HCT116 (cell line): Measurements from ENCODE around the gene SIN3A. TPM values are rescaled to one million over a fixed set of nuclear protein-coding genes. Genes with fewer than 3 reads are reported as not detected.
A peak's percentile ranks its signal among the peaks of the same experiment; 100 is the strongest.

ENCODE experiments used
- ATAC-seq: fragments of 200-7000 bp; cut with Tn5 transposase; 2 replicates; pipeline ENCODE4 v1.9.1; 2020; ENCODE audit warnings: mild to moderate bottlenecking, moderate library complexity
- BruUV-seq: library from RNA; stranded (reverse); fragments of 400-500 nt; replicated peaks from 2 replicates; lab custom pipeline; 2021; lab: Mats Ljungman, UMichigan
- CTCF ChIA-PET: fragments of 300-600 bp; sonication (Branson Sonifier 250); formaldehyde crosslinking; loops from one replicate; lab custom pipeline; 2021; ENCODE audit warnings: antibody characterized with exemption; lab: Charles Lee
- POLR2A ChIA-PET: fragments of 300-600, 350-600 bp; sonication (Branson Sonifier 250); formaldehyde crosslinking; loops from one replicate; lab custom pipeline; 2021; ENCODE audit warnings: antibody characterized with exemption; lab: Charles Lee
- RAD21 ChIA-PET, 2 experiments: fragments of 300-600 bp; sonication (Branson Sonifier 250); formaldehyde crosslinking; loops; one replicate each; lab custom pipeline; 2023; ENCODE audit warnings: low total read pairs in 2 of 2; ENCODE audit not compliant: uncharacterized antibody in 2 of 2, unreplicated experiment in 2 of 2, low non-redundant PET in 1 of 2; lab: Charles Lee
- DNase-seq: peaks from one replicate; pipeline ENCODE4 v3.0.0-alpha.2; 2010; ENCODE audit warnings: low read depth, low spot score
- H2AFZ ChIP-seq: fragments of 200-600 bp; shearing (Covaris generic), sonication (generic); 2 replicates; pipeline ENCODE4 v1.6.1; 2017; ENCODE audit warnings: low read depth, mixed run types, mixed read lengths, antibody characterized with exemption, low read length; ENCODE audit not compliant: poor library complexity, severe bottlenecking
- H3K27ac ChIP-seq: 2 replicates; pipeline ENCODE4 v1.5.1; 2012; ENCODE audit warnings: low read depth, low read length
- H3K27me3 ChIP-seq: fragments of 200-600 bp; sonication (generic); 2 replicates; pipeline ENCODE4 v1.6.1; 2016; ENCODE audit warnings: mixed run types, low read length, mixed read lengths; ENCODE audit not compliant: insufficient read depth
- H3K36me3 ChIP-seq, 2 experiments: fragments of 200-500 bp in 1 of 2; fragments of 200-600 bp in 1 of 2; sonication (Bioruptor generic) in 1 of 2; sonication (generic) in 1 of 2; 2 replicates each; pipeline versions ENCODE4 v1.5.1 to v1.6.1; 2014 to 2016; ENCODE audit warnings: low read length in 2 of 2, inconsistent platforms in 1 of 2, mixed read lengths in 1 of 2, mixed run types in 1 of 2; ENCODE audit not compliant: insufficient read depth in 2 of 2, control insufficient read depth in 1 of 2
- H3K4me1 ChIP-seq, 2 experiments: fragments of 200-600 bp in 1 of 2; sonication (generic) in 1 of 2; 2 replicates each; pipeline versions ENCODE4 v1.5.1 to v1.6.1; 2012 to 2017; ENCODE audit warnings: low read length in 2 of 2, inconsistent platforms in 1 of 2, mild to moderate bottlenecking in 1 of 2, mixed read lengths in 1 of 2, mixed run types in 1 of 2, moderate library complexity in 1 of 2; ENCODE audit not compliant: insufficient read depth in 2 of 2, control insufficient read depth in 1 of 2
- H3K4me2 ChIP-seq: fragments of 200-600 bp; sonication (generic); 2 replicates; pipeline ENCODE4 v1.6.1; 2017; ENCODE audit warnings: mixed run types, low read length, mixed read lengths
- H3K4me3 ChIP-seq, 2 experiments: fragments of 200-600 bp in 1 of 2; sonication (generic) in 1 of 2; replicated peaks in 1 of 2; 2 replicates each; pipeline ENCODE4 v1.5.1; 2011 to 2016; ENCODE audit warnings: low read length in 2 of 2, control low read depth in 1 of 2, low read depth in 1 of 2, mild to moderate bottlenecking in 1 of 2, mixed read lengths in 1 of 2, mixed run types in 1 of 2
- H3K79me2 ChIP-seq: fragments of 200-600 bp; sonication (generic); 2 replicates; pipeline ENCODE4 v1.6.1; 2017; ENCODE audit warnings: mild to moderate bottlenecking, mixed run types, low read length, moderate library complexity, mixed read lengths; ENCODE audit not compliant: insufficient read depth
- H3K9ac ChIP-seq: fragments of 200-600 bp; sonication (generic); 2 replicates; pipeline ENCODE4 v1.6.1; 2016; ENCODE audit warnings: low read length, mixed read lengths
- H3K9me2 ChIP-seq: fragments of 200-600 bp; sonication (generic), shearing (Covaris generic); 2 replicates; pipeline ENCODE4 v1.6.1; 2017; ENCODE audit warnings: mixed run types, mild to moderate bottlenecking, moderate library complexity; ENCODE audit not compliant: insufficient read depth
- H3K9me3 ChIP-seq, 2 experiments: fragments of 200-500 bp in 1 of 2; fragments of 200-600 bp in 1 of 2; sonication (Bioruptor generic) in 1 of 2; sonication (generic) in 1 of 2; 2 replicates each; pipeline ENCODE4 v1.6.1; 2014 to 2017; ENCODE audit warnings: low read length in 2 of 2, mixed read lengths in 2 of 2, inconsistent platforms in 1 of 2, low read depth in 1 of 2, mild to moderate bottlenecking in 1 of 2, mixed run types in 1 of 2, moderate library complexity in 1 of 2; ENCODE audit not compliant: control insufficient read depth in 1 of 2, insufficient read depth in 1 of 2
- H4K20me1 ChIP-seq: fragments of 200-600 bp; sonication (generic), shearing (Covaris generic); 2 replicates; pipeline ENCODE4 v1.6.1; 2017; ENCODE audit warnings: mixed run types, mild to moderate bottlenecking, moderate library complexity; ENCODE audit not compliant: insufficient read depth
- ATF3 ChIP-seq: IDR thresholded peaks from 2 replicates; pipeline ENCODE4 v1.6.1; 2012
- CTCF ChIP-seq, 3 experiments: fragments of 200-600 bp in 1 of 3; sonication (generic) in 1 of 3; IDR thresholded peaks in 2 of 3; conservative IDR thresholded peaks in 1 of 3; 2 replicates each; pipeline ENCODE4 v1.5.1; 2012 to 2017; ENCODE audit warnings: low read depth in 2 of 3, low read length in 2 of 3, antibody characterized with exemption in 1 of 3, borderline replicate concordance in 1 of 3, control low read depth in 1 of 3, mild to moderate bottlenecking in 1 of 3, mixed read lengths in 1 of 3, mixed run types in 1 of 3, moderate library complexity in 1 of 3; ENCODE audit not compliant: insufficient read depth in 1 of 3
- EGR1 ChIP-seq: IDR thresholded peaks from 2 replicates; pipeline ENCODE4 v1.6.1; 2012; ENCODE audit warnings: low read depth
- EZH2 ChIP-seq: fragments of 200-600 bp; sonication (generic); IDR thresholded peaks from 2 replicates; pipeline ENCODE4 v1.6.1; 2017; ENCODE audit warnings: antibody characterized with exemption, mixed run types
- FOSL1 ChIP-seq: IDR thresholded peaks from 2 replicates; pipeline ENCODE4 v1.6.1; 2012; ENCODE audit warnings: low read depth
- SP1 ChIP-seq: IDR thresholded peaks from 2 replicates; pipeline ENCODE4 v1.6.1; 2012; ENCODE audit warnings: low read depth
- YY1 ChIP-seq: IDR thresholded peaks from 2 replicates; pipeline ENCODE4 v1.6.1; 2011; ENCODE audit warnings: low read length, low read depth, moderate library complexity, mild to moderate bottlenecking; ENCODE audit not compliant: insufficient replicate concordance; ENCODE audit errors: extremely low read depth
- ZBTB33 ChIP-seq: IDR thresholded peaks from 2 replicates; pipeline ENCODE4 v1.6.1; 2011; ENCODE audit warnings: mild to moderate bottlenecking, low read length, moderate library complexity; ENCODE audit not compliant: insufficient replicate concordance; ENCODE audit errors: extremely low read depth
- intact Hi-C: fragments of 100-400 bp; cut with micrococcal nuclease; formaldehyde crosslinking; loops from 2 replicates; pipeline ENCODE4 v1.10.0; 2022
- total RNA-seq: library from RNA; stranded (reverse); gene quantifications from one replicate; pipeline ENCODE4 v1.2.1, GENCODE V29; 2021; ENCODE audit not compliant: unreplicated experiment

Gene SIN3A
- total RNA-seq, 1 experiment from 2014 or later = 70.1 TPM

GRCh38 chr15:75327005-75327404 is 124.5 kb downstream of the SIN3A start:
- CTCF ChIA-PET = no interaction called here
- intact Hi-C loops = loop anchor here (2.0 kb wide), 1 partner anchor 20 kb away; the partner anchor contains the start of gene NEIL1

More at GRCh38 chr15:75327005-75327404, 124.5 kb downstream of the SIN3A start:
- no TSS peak for BruUV-seq
- Histone ChIP-seq H3K9me3 (no peaks in the 10 kb centered on the region), H3K4me1 (no peaks in the 10 kb centered on the region), H3K27me3 (no peaks in the 10 kb centered on the region), H2AFZ (no peak overlapping the region), H3K79me2 (no peaks in the 10 kb centered on the region), H3K9ac (no peak overlapping the region), H3K9me2 (no peaks in the 10 kb centered on the region), H3K36me3 (no peaks in the 10 kb centered on the region), H4K20me1 (no peaks in the 10 kb centered on the region), H3K4me3 (no peak overlapping the region), H3K4me2 (no peak overlapping the region), H3K27ac (no peak overlapping the region)
- RAD21 ChIA-PET = no interaction called here
- DNase-seq (no peak), ATAC-seq (peak; percentile 72)
- TF ChIP-seq CTCF (IDR thresholded peaks at IDR 0.05 in 2 of 3, conservative IDR thresholded peaks at IDR 0.05 in 1 of 3; ENCODE audit: borderline replicate concordance in 1 of 3, insufficient read depth in 1 of 3, low read depth in 2 of 3, low read length in 2 of 3) (peak in 2 of 3 experiments; percentile 19 to 39; a peak in 2 of 6 replicates), FOSL1 (no peak), YY1 (no peak), EGR1 (no peak), SP1 (no peak), EZH2 (no peak), ZBTB33 (no peak), ATF3 (no peak)
- POLR2A ChIA-PET = no interaction called here
